CD4-positive, alpha-beta T cell treated with Interleukin-1 beta for 1 hour (primary cell): ENCODE data around the gene HEY2.
A peak's percentile ranks its signal among the peaks of the same experiment; 100 is the strongest.
"Not testable (repeated sequence)": the region's sequence is repeated elsewhere in the genome, so short reads cannot be mapped to it uniquely, and the experiment has no call there.

ENCODE experiments used
- DNase-seq, 2 donors: peaks; one replicate each; pipeline ENCODE4 v3.0.0-alpha.2; 2020 to 2022

HEY2 gene

GRCh38 chr6:125797886-125798444, 48.5 kb downstream of the HEY2 start:
- no peak for DNase-seq

GRCh38 chr6:125798734-125799508, 49.5 kb downstream of the HEY2 start:
- no peak for DNase-seq

- no peak for DNase-seq
Measured at GRCh38 chr6:125802383-125802782, 53.0 kb downstream of the HEY2 start.

GRCh38 chr6:125802943-125803377, 53.5 kb downstream of the HEY2 start:
- DNase-seq, result peak in 1 of 2 donors; percentile 6

- peak in 1 of 2 donors; percentile 30 for DNase-seq
Measured at GRCh38 chr6:125804264-125804663, 54.8 kb downstream of the HEY2 start.

GRCh38 chr6:125804866-125805425, 55.5 kb downstream of the HEY2 start:
- not testable (repeated sequence) for DNase-seq

GRCh38 chr6:125806813-125807212, 57.4 kb downstream of the HEY2 start:
- DNase-seq, result no peak

- DNase-seq, result no peak
Measured at GRCh38 chr6:125807293-125807692, 57.9 kb downstream of the HEY2 start.

GRCh38 chr6:125808060-125808459, 58.6 kb downstream of the HEY2 start:
- DNase-seq, result no peak

- DNase-seq, result no peak
Measured at GRCh38 chr6:125808591-125808990, 59.2 kb downstream of the HEY2 start.

- DNase-seq, result no peak
Measured at GRCh38 chr6:125809570-125810170, 60.2 kb downstream of the HEY2 start.

GRCh38 chr6:125810445-125810844, 61.0 kb downstream of the HEY2 start:
- DNase-seq, result no peak
